Measurements from ENCODE around the gene CELSR1. TPM values are rescaled to one million over a fixed set of nuclear protein-coding genes. Genes with fewer than 3 reads are reported as not detected.

Gene CELSR1
- total RNA-seq, 2 donors from 2014 or later, result 24.2 to 38.2 TPM

- 73% methylated on average over 8 of the region's 8 CpGs for WGBS
- no peaks in the 10 kb centered on the region for H3K9me3 ChIP-seq
- H3K4me3 ChIP-seq, result no peak overlapping the region
- no peak for TF ChIP-seq POLR2AphosphoS5 (IDR thresholded peaks at IDR 0.05)
- H3K4me1 ChIP-seq (replicated peaks), result no peaks in the 10 kb centered on the region
- no peaks in the 10 kb centered on the region for H3K36me3 ChIP-seq
- H3K27ac ChIP-seq, result no peak overlapping the region
- no peak for DNase-seq (ENCODE audit: low spot score)
- intact Hi-C loops (cut with DNase I), result no loop called here
- no peaks in the 10 kb centered on the region for H3K27me3 ChIP-seq (replicated peaks; ENCODE audit: insufficient read depth)
Observed at GRCh38 chr22:46436595-46437175, 100.7 kb downstream of the CELSR1 start.

- Histone ChIP-seq H3K36me3 (no peaks in the 10 kb centered on the region), H3K27ac (peak overlapping the region in 1 of 2 donors; percentile 52), H3K9me3 (no peaks in the 10 kb centered on the region), H3K4me3 (no peak overlapping the region), H3K4me1 (replicated peaks) (peaks cover 7% of the 10 kb centered on the region), H3K27me3 (replicated peaks; ENCODE audit: insufficient read depth) (no peaks in the 10 kb centered on the region)
- no peak for DNase-seq (ENCODE audit: low spot score)
- 91% methylated on average over 16 of the region's 16 CpGs for WGBS
- intact Hi-C loops (cut with DNase I), result no loop called here
- TF ChIP-seq POLR2AphosphoS5 (IDR thresholded peaks at IDR 0.05) (no peak), POLR2A (IDR thresholded peaks at IDR 0.05) (no peak), CTCF (IDR thresholded peaks at IDR 0.05) (no peak)
Observed at GRCh38 chr22:46433318-46433717, 104.1 kb downstream of the CELSR1 start.

GRCh38 chr22:46432164-46433068 is 105.0 kb downstream of the CELSR1 start:
- no peak for DNase-seq (ENCODE audit: low spot score)
- Histone ChIP-seq H3K4me3 (peak overlapping the region; percentile 20 to 23), H3K4me1 (replicated peaks) (peaks cover 7% of the 10 kb centered on the region), H3K9me3 (no peaks in the 10 kb centered on the region), H3K36me3 (no peaks in the 10 kb centered on the region), H3K27me3 (replicated peaks; ENCODE audit: insufficient read depth) (no peaks in the 10 kb centered on the region), H3K27ac (peak overlapping the region; percentile 52 to 67)
- TF ChIP-seq POLR2AphosphoS5 (IDR thresholded peaks at IDR 0.05), result peak; percentile 50
- TF ChIP-seq CTCF (IDR thresholded peaks at IDR 0.05), result no peak
- WGBS, result 83% methylated on average over 25 of the region's 25 CpGs
- intact Hi-C loops (cut with DNase I), result no loop called here

- Histone ChIP-seq H3K27ac (peak overlapping the region in 1 of 2 donors; percentile 72), H3K36me3 (no peaks in the 10 kb centered on the region), H3K9me3 (no peaks in the 10 kb centered on the region), H3K27me3 (replicated peaks; ENCODE audit: insufficient read depth) (no peaks in the 10 kb centered on the region), H3K4me1 (replicated peaks) (peaks cover 7% of the 10 kb centered on the region), H3K4me3 (no peak overlapping the region)
- 86% methylated on average over 34 of the region's 34 CpGs for WGBS
- intact Hi-C loops (cut with DNase I), result no loop called here
- DNase-seq (ENCODE audit: low spot score), result no peak
- TF ChIP-seq CTCF (IDR thresholded peaks at IDR 0.05), result no peak
- no peak for TF ChIP-seq POLR2A (IDR thresholded peaks at IDR 0.05)
- TF ChIP-seq POLR2AphosphoS5 (IDR thresholded peaks at IDR 0.05), result no peak
Observed at GRCh38 chr22:46430961-46431838, 106.2 kb downstream of the CELSR1 start.

GRCh38 chr22:46429325-46429853 is 108.0 kb downstream of the CELSR1 start:
- H3K27me3 ChIP-seq (replicated peaks; ENCODE audit: insufficient read depth), result no peaks in the 10 kb centered on the region
- intact Hi-C loops (cut with DNase I), result no loop called here
- peak overlapping the region in 1 of 2 donors; percentile 72 for H3K27ac ChIP-seq
- H3K36me3 ChIP-seq, result no peaks in the 10 kb centered on the region
- TF ChIP-seq CTCF (IDR thresholded peaks at IDR 0.05), result no peak
- no peak for TF ChIP-seq POLR2A (IDR thresholded peaks at IDR 0.05)
- peak; percentile 67 for TF ChIP-seq POLR2AphosphoS5 (IDR thresholded peaks at IDR 0.05)
- H3K4me3 ChIP-seq, result no peak overlapping the region
- WGBS, result 34% methylated on average over 13 of the region's 13 CpGs
- no peaks in the 10 kb centered on the region for H3K9me3 ChIP-seq
- no peak for DNase-seq (ENCODE audit: low spot score)
- H3K4me1 ChIP-seq (replicated peaks), result peaks cover 7% of the 10 kb centered on the region
